ENCODE data around the gene TMEM47.

The TMEM47 gene

GRCh38 chrX:34656842-34657725 is at the start of gene TMEM47:
TSS of gene TMEM47 (minus strand) at chrX:34657285. CDS start at chrX:34657029, 256 bp downstream.
- peak; percentile 35 for DNase-seq (ENCODE audit: low spot score)

- no peak for DNase-seq (ENCODE audit: low spot score)
Measured at GRCh38 chrX:34687095-34687494, 30.0 kb upstream of the TMEM47 start.

GRCh38 chrX:34659575-34659974 is 2.5 kb upstream of the TMEM47 start:
- no peak for DNase-seq (ENCODE audit: low spot score)

- DNase-seq (ENCODE audit: low spot score) = no peak
Measured at GRCh38 chrX:34658326-34658725, 1.2 kb upstream of the TMEM47 start.

GRCh38 chrX:34657726-34658070 is 613 bp upstream of the TMEM47 start:
- no peak for DNase-seq (ENCODE audit: low spot score)

- no peak for DNase-seq (ENCODE audit: low spot score)
Measured at GRCh38 chrX:34656467-34656841, 631 bp downstream of the TMEM47 start.

- peak; percentile 4 for DNase-seq (ENCODE audit: low spot score)
Measured at GRCh38 chrX:34655501-34656455, 1.3 kb downstream of the TMEM47 start.

GRCh38 chrX:34654696-34655490 is 2.2 kb downstream of the TMEM47 start:
- DNase-seq (ENCODE audit: low spot score) = peak; percentile 3

GRCh38 chrX:34653811-34654210 is 3.3 kb downstream of the TMEM47 start:
- peak; percentile 6 for DNase-seq (ENCODE audit: low spot score)

- DNase-seq (ENCODE audit: low spot score) = no peak
Measured at GRCh38 chrX:34642849-34643248, 14.2 kb downstream of the TMEM47 start.

GRCh38 chrX:34638116-34638515 is 19.0 kb downstream of the TMEM47 start:
- no peak for DNase-seq (ENCODE audit: low spot score)

- DNase-seq (ENCODE audit: low spot score) = no peak
Measured at GRCh38 chrX:34634349-34634748, 22.7 kb downstream of the TMEM47 start.

- DNase-seq (ENCODE audit: low spot score) = no peak
Measured at GRCh38 chrX:34632384-34632783, 24.7 kb downstream of the TMEM47 start.

GRCh38 chrX:34631479-34632220 is 25.4 kb downstream of the TMEM47 start:
- no peak for DNase-seq (ENCODE audit: low spot score)

- DNase-seq (ENCODE audit: low spot score) = no peak
Measured at GRCh38 chrX:34629572-34629971, 27.5 kb downstream of the TMEM47 start.

- no peak for DNase-seq (ENCODE audit: low spot score)
Measured at GRCh38 chrX:34624416-34624815, 32.7 kb downstream of the TMEM47 start.

- no peak for DNase-seq (ENCODE audit: low spot score)
Measured at GRCh38 chrX:34619920-34620319, 37.2 kb downstream of the TMEM47 start.

- DNase-seq (ENCODE audit: low spot score) = no peak
Measured at GRCh38 chrX:34612036-34612435, 45.0 kb downstream of the TMEM47 start.

GRCh38 chrX:34598362-34598761 is 58.7 kb downstream of the TMEM47 start:
- no peak for DNase-seq (ENCODE audit: low spot score)

GRCh38 chrX:34586936-34587335 is 70.1 kb downstream of the TMEM47 start:
- peak; percentile 14 for DNase-seq (ENCODE audit: low spot score)

GRCh38 chrX:34586346-34586911 is 70.7 kb downstream of the TMEM47 start:
- no peak for DNase-seq (ENCODE audit: low spot score)

All from kidney capillary endothelial cell (primary cell).